AG10803 (cell line): Measurements from ENCODE around the gene AGAP3.

Experiments used
- DNase-seq: peaks from one replicate; pipeline ENCODE4 v3.0.0; 2010; ENCODE audit warnings: low read depth
- H3K4me3 ChIP-seq: 2 replicates; pipeline ENCODE4 v1.5.1; 2011; ENCODE audit warnings: mild to moderate bottlenecking, low read length, control low read depth
- TF ChIP-seq, protein P1 (sequence below): conservative IDR thresholded peaks from 2 replicates; pipeline ENCODE4 v1.5.1; 2011; ENCODE audit warnings: mild to moderate bottlenecking, low read length, control low read depth, inconsistent platforms

AGAP3 gene

DNA sequence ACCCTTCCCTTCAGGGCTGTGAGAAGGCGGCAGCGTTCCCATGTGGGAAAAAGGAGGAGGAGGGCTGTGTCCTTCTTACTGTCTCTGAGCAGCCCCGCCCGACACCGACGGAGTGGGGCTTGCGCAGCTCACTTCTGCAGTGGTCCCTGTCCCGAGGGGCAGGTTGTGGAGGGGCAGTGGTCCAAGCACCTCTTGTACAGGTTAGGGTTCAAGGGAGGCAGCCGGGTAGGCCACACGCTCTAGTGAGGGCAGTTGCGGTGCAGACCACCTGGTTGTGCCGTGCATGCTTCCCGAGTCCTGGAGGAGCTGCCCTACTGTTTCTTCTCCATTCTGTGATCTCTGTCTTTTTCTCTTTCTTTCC, 32.8 kb downstream of the AGAP3 start:
- DNase-seq = no peak

DNA sequence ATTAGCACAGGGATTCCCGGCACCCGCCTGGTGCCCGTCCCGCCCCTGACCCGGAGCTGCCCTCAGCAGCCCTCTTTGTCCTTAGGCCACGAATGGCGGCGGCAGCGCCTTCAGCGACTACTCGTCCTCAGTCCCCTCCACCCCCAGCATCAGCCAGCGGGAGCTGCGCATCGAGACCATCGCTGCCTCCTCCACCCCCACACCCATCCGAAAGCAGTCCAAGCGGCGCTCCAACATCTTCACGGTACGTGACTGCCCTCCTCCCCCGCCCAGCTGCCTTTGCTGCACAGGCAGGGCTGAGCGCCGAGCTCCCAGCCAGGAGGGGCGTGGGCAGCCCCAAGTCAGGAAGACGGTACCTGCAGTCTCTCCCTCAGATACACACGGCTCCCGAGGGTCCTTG, 33.6 kb downstream of the AGAP3 start:
- TF ChIP-seq, protein P1, sequence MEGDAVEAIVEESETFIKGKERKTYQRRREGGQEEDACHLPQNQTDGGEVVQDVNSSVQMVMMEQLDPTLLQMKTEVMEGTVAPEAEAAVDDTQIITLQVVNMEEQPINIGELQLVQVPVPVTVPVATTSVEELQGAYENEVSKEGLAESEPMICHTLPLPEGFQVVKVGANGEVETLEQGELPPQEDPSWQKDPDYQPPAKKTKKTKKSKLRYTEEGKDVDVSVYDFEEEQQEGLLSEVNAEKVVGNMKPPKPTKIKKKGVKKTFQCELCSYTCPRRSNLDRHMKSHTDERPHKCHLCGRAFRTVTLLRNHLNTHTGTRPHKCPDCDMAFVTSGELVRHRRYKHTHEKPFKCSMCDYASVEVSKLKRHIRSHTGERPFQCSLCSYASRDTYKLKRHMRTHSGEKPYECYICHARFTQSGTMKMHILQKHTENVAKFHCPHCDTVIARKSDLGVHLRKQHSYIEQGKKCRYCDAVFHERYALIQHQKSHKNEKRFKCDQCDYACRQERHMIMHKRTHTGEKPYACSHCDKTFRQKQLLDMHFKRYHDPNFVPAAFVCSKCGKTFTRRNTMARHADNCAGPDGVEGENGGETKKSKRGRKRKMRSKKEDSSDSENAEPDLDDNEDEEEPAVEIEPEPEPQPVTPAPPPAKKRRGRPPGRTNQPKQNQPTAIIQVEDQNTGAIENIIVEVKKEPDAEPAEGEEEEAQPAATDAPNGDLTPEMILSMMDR = no peak
- no peak overlapping the region for H3K4me3 ChIP-seq
- DNase-seq = no peak

More for the DNA sequence above, 32.8 kb downstream of the AGAP3 start:
- TF ChIP-seq, protein P1 = no peak
- H3K4me3 ChIP-seq = no peak overlapping the region

DNA sequence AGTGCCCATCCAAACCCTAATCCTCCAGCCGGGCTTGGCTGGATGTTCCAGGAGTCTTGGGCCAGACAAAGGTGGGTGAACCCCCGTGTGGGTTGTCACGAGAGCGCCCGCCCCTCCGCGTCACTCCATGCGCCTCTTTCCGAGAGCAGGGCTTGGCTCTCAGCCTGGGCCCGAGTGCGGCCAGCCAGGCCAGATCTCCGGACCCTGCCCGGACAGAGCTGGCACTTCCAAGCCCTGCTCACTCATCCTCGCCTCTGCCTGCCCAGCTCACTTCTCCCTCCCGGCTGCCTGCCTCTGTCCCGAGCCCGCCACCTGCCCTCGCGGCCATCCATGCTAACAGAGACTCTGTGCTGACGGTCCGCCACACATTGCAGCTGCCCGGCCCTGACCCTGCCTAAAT, 34.6 kb downstream of the AGAP3 start:
- no peak for DNase-seq
- no peak overlapping the region for H3K4me3 ChIP-seq
- TF ChIP-seq, protein P1 = no peak

DNA sequence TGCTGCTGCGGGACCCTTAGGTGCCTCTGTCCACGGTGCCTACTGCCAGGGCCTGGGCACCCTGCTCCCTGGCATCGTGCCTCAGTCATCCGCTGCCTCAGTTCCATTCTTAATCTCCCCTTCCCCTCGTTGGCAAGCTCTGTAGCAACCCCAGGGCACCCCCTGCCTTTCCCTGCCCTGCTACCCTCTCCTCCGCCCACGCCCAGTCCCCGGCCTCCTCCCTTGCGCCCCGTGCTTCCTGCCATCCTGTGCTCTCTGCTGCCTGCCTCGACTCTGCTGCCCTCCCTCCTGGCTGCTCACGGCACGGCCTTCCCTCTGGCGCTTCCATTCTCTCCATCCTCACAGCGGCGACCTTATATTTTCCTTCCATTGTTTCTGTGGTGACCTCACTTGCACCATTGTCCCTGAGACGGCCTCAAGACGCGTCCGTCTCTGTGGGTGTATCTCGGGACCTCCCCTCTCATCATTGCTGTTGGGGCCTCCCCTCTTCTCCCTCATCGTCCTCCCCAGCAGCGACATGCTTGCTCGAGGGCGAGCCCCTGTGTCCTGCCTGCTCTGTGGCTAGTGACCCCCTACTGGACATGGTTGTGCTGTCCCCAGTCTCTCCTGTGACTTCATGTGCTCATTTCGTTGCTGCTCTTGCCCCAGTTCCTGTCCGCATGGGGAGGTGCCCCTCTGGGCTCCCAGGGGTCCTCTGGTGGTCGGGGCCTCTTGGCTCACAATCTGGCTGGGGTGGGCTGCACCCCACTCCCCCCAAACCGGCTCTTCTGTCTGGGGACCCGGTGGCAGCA, 35.3 kb downstream of the AGAP3 start:
- TF ChIP-seq, protein P1 = no peak
- no peak for DNase-seq
- no peak overlapping the region for H3K4me3 ChIP-seq

DNA sequence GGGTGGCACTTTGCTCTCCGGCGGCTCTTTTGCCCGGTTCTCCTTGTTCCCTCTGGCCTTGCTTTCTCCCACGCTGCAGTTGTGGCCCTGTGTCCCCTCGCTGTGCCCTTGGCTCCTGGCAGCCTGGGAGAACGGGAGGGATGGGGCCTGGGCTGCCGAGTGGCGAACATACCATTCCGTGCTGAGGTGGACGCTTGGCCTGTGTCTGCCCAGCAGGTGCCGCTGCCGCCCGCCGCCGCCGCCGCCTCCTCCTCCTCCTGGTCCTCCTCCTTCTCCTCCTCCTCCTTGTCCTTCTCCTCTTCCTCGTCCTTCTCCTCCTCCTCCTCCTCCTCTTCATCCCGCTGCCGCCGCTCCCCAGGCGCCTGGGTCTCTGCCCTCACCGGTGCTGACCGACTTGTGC, 36.0 kb downstream of the AGAP3 start:
- no peak overlapping the region for H3K4me3 ChIP-seq
- TF ChIP-seq, protein P1 = no peak
- DNase-seq = no peak

DNA sequence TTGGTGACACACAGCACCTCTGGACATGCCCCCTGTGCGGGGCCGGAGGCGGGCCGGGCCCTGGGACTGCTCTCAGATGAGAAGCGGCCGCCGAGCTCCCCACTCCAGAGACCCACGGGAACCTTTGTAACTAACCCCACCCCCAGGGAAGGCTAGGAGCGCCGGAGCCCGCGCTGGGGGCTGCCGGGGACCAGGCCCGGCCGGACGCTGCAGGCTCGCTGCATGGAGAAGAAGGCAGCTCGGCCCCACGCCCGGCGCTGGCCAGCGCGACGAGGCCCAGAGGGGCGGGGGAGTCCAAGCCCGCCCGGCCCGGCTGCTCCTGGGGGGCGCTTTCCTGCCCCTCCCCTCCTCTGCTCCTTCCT, 36.5 kb downstream of the AGAP3 start:
- no peak overlapping the region for H3K4me3 ChIP-seq
- no peak for DNase-seq
- TF ChIP-seq, protein P1 = no peak

DNA sequence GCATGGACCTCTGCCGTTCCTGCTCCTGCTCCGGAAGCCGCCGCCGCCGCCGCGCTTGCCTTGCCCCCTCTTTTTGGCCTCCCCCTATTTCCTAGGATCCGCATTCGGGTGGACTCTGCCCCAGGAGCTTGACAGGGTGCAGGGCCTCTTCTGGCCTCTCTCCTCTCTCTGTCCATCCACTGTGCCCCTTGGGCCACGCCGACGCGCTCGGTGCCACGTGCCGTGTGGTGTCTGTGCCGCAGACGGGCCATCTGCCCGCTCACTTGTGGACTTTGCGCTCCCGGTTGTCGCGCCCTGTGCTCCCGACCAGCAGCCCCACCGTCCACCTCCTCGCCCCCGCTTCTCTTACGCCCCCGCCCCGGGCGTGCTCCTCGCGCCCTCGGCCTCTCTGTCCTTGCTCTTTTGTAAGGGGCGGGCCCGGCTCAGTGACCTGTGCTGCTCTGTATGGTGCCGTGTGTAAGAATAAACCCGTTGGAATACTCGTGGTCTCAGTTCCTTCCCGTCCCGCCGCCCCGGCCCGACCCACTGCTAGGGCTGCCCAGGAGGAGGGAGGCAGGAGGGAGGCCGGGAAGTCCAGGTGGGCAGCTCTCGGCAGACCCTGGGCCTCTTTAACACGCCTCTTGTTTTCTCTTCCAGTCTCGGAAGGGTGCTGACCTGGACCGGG, 37.0 kb downstream of the AGAP3 start:
- TF ChIP-seq, protein P1 = no peak
- no peak overlapping the region for H3K4me3 ChIP-seq
- no peak for DNase-seq
